Omental fat pad (tissue), 4 donors: ENCODE results near the gene CEP72. TPM values are rescaled to one million over a fixed set of nuclear protein-coding genes. Genes with fewer than 3 reads are reported as not detected.
"Not testable (repeated sequence)": the region's sequence is repeated elsewhere in the genome, so short reads cannot be mapped to it uniquely, and the experiment has no call there.

ENCODE experiments used
- ATAC-seq: fragments of 150-250 bp; one replicate; pipeline ENCODE4 v1.9.1; 2016; ENCODE audit warnings: mild to moderate bottlenecking, moderate library complexity; ENCODE audit not compliant: low FRiP score
- DNase-seq: peaks from one replicate; pipeline ENCODE4 v3.0.0-alpha.2; 2019; ENCODE audit warnings: low spot score
- CTCF ChIP-seq, 3 donors: fragments of 450-650 bp; IDR thresholded peaks; one replicate each; pipeline ENCODE4 v1.5.1; 2016 to 2017; ENCODE audit warnings: antibody characterized with exemption in 3 of 3, mild to moderate bottlenecking in 3 of 3, moderate library complexity in 2 of 3
- total RNA-seq, 4 donors: library from RNA; depleted of rRNA; stranded (reverse); fragments of >200 nt; gene quantifications; one replicate each; pipeline ENCODE4 v1.1.0, GENCODE V29; 2016

Gene CEP72
- total RNA-seq, 4 donors from 2014 or later: 1.1 to 2.0 (median 1.7) TPM

- DNase-seq (no peak), ATAC-seq (no peak)
- TF ChIP-seq CTCF (IDR thresholded peaks at IDR 0.05): no peak
Measured at GRCh38 chr5:573976-574375, 38.2 kb upstream of the CEP72 start.

- no peak for TF ChIP-seq CTCF (IDR thresholded peaks at IDR 0.05)
- DNase-seq (no peak), ATAC-seq (no peak)
Measured at GRCh38 chr5:574906-575305, 37.2 kb upstream of the CEP72 start.

- TF ChIP-seq CTCF (IDR thresholded peaks at IDR 0.05): no peak
- DNase-seq: no peak
Measured at GRCh38 chr5:575636-576035, 36.5 kb upstream of the CEP72 start.

GRCh38 chr5:577214-577613 is 34.9 kb upstream of the CEP72 start:
- ATAC-seq, DNase-seq: not testable (repeated sequence)

More at GRCh38 chr5:575636-576035, 36.5 kb upstream of the CEP72 start:
- no peak for ATAC-seq

- no peak for ATAC-seq
- no peak for TF ChIP-seq CTCF (IDR thresholded peaks at IDR 0.05)
- DNase-seq: no peak
Measured at GRCh38 chr5:577800-578199, 34.3 kb upstream of the CEP72 start.

GRCh38 chr5:579211-579610 is 32.9 kb upstream of the CEP72 start:
- ATAC-seq (no peak), DNase-seq (no peak)
- TF ChIP-seq CTCF (IDR thresholded peaks at IDR 0.05): no peak

GRCh38 chr5:579746-580366 is 32.3 kb upstream of the CEP72 start:
- DNase-seq (no peak), ATAC-seq (no peak)
- TF ChIP-seq CTCF (IDR thresholded peaks at IDR 0.05): no peak
